ENCODE data around the gene MAGI1. TPM values are rescaled to one million over a fixed set of nuclear protein-coding genes. Genes with fewer than 3 reads are reported as not detected.
A peak's percentile ranks its signal among the peaks of the same experiment; 100 is the strongest.
"Not testable (repeated sequence)": the region's sequence is repeated elsewhere in the genome, so short reads cannot be mapped to it uniquely, and the experiment has no call there.

The MAGI1 gene
- total and polyA plus RNA-seq, 12 donors: 5.7 to 58.2 (median 37.7) TPM

GRCh38 chr3:66031102-66031698, 7.5 kb downstream of the MAGI1 start:
- no peak overlapping the region for H3K4me3 ChIP-seq
- H3K27me3 ChIP-seq: no peaks in the 10 kb centered on the region
- no peak for DNase-seq
- H3K4me1 ChIP-seq: peaks cover under 1 to 66% (median 31%) of the 10 kb centered on the region in 9 donors
- H3K36me3 ChIP-seq: peaks cover 0 to 5% (median 0%) of the 10 kb centered on the region in 9 donors
- H3K9me3 ChIP-seq: no peaks in the 10 kb centered on the region
- WGBS, 2 donors: 46 to 54% methylated on average over 6 of the region's 6 CpGs
- intact Hi-C loops (cut with DNase I): loop anchor here in 4 of 10 donors (10.0 kb wide), 6 partner anchors 56 to 246 kb away; no protein-coding TSS in a partner anchor
- ATAC-seq: peak in 5 of 8 donors; percentile 31 to 68 (median 64)
- peak overlapping the region in 7 of 10 donors; percentile 12 to 70 (median 57) for H3K27ac ChIP-seq
- no peak for TF ChIP-seq CTCF (IDR thresholded peaks at IDR 0.05)

DNA sequence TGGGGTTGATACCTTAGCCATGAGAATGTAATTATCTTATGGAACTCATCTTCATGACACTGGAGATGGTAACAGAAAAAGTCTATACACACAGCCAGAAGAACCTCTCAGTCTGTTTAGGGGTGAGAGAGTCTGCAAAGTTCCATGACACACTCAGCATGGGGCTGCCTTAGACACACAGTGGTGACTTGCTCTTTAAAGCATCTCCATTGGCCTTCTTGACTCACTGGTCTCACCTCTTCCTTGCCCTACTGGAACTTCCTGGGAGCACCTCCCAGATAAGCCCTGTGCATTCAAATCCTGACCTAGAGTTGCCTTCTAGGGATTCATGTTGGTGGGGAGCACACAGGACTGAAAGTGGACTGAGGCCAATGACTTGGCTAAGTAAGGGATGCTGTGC, 9.3 kb downstream of the MAGI1 start:
- intact Hi-C loops (cut with DNase I): no loop called here
- Histone ChIP-seq H3K27ac (peak overlapping the region in 3 of 10 donors; percentile 22 to 70 (median 60)), H3K4me1 (peaks cover 0 to 67% (median 19%) of the 10 kb centered on the region in 9 donors), H3K36me3 (no peaks in the 10 kb centered on the region), H3K9me3 (no peaks in the 10 kb centered on the region), H3K4me3 (no peak overlapping the region), H3K27me3 (no peaks in the 10 kb centered on the region)
- DNase-seq (no peak), ATAC-seq (peak in 1 of 8 donors; percentile 42)
- no peak for TF ChIP-seq CTCF (IDR thresholded peaks at IDR 0.05)

DNA sequence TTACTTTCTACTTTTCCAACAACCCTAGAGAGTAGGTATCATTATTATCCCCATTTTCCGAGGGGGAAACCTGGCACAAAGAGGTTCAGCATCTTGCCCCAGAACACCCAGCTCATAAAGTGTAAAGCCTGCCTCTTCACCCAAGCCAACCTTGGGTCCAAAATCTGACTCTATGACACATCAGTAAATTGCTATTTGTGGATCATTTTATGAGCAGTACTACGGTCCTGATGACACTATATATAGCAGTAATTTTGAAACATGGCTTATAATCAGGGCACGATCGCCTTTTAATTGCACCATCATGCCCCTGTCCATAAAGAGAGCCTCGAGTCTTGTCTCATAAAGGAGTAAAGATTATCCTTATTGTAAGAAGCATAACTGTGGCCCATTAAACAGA, 9.7 kb downstream of the MAGI1 start:
- Histone ChIP-seq H3K36me3 (no peaks in the 10 kb centered on the region), H3K27ac (no peak overlapping the region), H3K4me3 (no peak overlapping the region), H3K4me1 (peaks cover 0 to 69% (median 19%) of the 10 kb centered on the region in 9 donors), H3K27me3 (no peaks in the 10 kb centered on the region), H3K9me3 (no peaks in the 10 kb centered on the region)
- DNase-seq (no peak), ATAC-seq (peak in 1 of 8 donors; percentile 42)
- TF ChIP-seq CTCF (IDR thresholded peaks at IDR 0.05): no peak
- 60 to 69% methylated on average over 5 of the region's 5 CpGs for WGBS, 2 donors
- intact Hi-C loops (cut with DNase I): no loop called here

- intact Hi-C loops (cut with DNase I): no loop called here
Measured at GRCh38 chr3:66028457-66028856, 10.3 kb downstream of the MAGI1 start.

DNA sequence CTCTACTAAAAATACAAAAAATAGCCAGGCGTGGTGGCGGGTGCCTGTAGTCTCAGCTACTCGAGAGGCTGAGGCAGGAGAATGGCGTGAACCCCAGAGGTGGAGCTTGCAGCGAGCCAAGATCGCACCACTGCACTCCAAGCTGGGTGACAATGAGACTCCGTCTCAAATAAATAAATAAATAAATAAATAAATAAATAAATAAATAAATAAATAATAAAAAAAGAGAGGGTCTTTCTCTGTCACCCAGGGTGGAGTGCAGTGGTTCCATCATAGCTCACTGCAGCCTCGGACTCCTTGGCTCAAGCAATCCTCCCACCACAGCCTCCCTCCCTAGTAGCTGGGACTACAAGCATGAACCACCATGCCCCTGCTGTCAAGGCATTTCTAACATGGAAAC, 11.6 kb downstream of the MAGI1 start:
- H3K4me3 ChIP-seq; H3K27me3 ChIP-seq; intact Hi-C loops (cut with DNase I); H3K27ac ChIP-seq; H3K9me3 ChIP-seq; DNase-seq; ATAC-seq; H3K36me3 ChIP-seq: not testable (repeated sequence)
- WGBS, 2 donors: 96 to 99% methylated on average over 8 of the region's 8 CpGs
- H3K4me1 ChIP-seq: peaks cover 0 to 80% (median 30%) of the 10 kb centered on the region in 9 donors

More at GRCh38 chr3:66028457-66028856, 10.3 kb downstream of the MAGI1 start:
- no peak for DNase-seq
- 77% methylated on average over 12 of the region's 12 CpGs for WGBS, 2 donors
- H3K27me3 ChIP-seq: no peaks in the 10 kb centered on the region
- no peaks in the 10 kb centered on the region for H3K9me3 ChIP-seq
- no peaks in the 10 kb centered on the region for H3K36me3 ChIP-seq
- no peak overlapping the region for H3K4me3 ChIP-seq
- H3K27ac ChIP-seq: no peak overlapping the region
- TF ChIP-seq CTCF (IDR thresholded peaks at IDR 0.05): no peak
- ATAC-seq: no peak
- peaks cover 0 to 71% (median 20%) of the 10 kb centered on the region in 9 donors for H3K4me1 ChIP-seq
